NT2/D1 (cell line): ENCODE measurements around the gene PTPRN2.

Experiments used
- SUZ12 ChIP-seq: IDR thresholded peaks from 2 replicates; pipeline ENCODE4 v1.6.1; 2011; ENCODE audit not compliant: insufficient read length, insufficient read depth; ENCODE audit errors: extremely low read depth
- ZNF274 ChIP-seq: IDR thresholded peaks from 2 replicates; pipeline ENCODE4 v1.6.1; 2011; ENCODE audit warnings: mild to moderate bottlenecking, low read depth, low read length

- TF ChIP-seq ZNF274 = no peak
- no peak for TF ChIP-seq SUZ12
Observed at GRCh38 chr7:158300427-158300826, 287.2 kb downstream of the PTPRN2 start.
